GM21576 (cell line): ENCODE results near the gene ANKRD27.
A peak's percentile ranks its signal among the peaks of the same experiment; 100 is the strongest.

Source experiments
- ATAC-seq: cut with Tn5 transposase; IDR thresholded peaks from one replicate; pipeline ENCODE4 v1.9.1; 2021; ENCODE audit warnings: mild to moderate bottlenecking, moderate library complexity; ENCODE audit not compliant: unreplicated experiment

The ANKRD27 gene

DNA sequence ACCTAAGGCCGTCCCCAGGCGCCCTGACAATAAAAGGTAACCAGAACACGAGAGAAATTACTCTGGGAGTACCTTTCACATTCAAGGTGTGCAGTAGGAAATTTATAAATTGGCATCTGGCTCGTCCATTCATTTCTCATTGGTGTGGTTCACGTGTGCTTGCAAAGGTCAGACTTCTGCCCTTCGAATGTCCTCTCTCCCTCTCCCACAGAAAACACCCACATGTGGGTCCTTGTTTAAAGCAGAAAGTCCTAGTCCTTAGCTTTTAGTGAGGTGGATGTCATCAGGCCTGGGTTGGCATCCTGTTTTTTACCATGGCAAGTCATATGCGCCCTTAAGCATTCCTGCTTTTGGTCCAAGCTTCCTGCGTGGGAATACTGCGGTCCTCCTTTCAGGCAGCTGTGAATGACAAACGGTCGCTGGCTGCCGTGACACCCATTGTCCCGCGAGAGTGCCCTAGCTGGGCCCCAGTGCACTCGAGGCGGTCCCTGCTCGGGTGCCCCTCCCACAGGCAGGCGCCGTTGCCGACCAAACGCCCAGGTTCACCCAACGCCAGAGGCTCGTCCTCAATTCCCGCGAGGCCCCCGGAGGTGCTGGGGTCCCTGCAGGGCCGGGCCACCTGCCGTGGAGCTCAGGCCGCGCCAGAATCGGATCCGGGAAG is 16.4 kb upstream of the ANKRD27 start, which contains the start of gene NUDT19:
TSS of gene NUDT19 (plus strand) at position 531 of the 661 bp plus-strand sequence. CDS start 140 bp downstream, outside the sequence.
- peak; percentile 82 for ATAC-seq

DNA sequence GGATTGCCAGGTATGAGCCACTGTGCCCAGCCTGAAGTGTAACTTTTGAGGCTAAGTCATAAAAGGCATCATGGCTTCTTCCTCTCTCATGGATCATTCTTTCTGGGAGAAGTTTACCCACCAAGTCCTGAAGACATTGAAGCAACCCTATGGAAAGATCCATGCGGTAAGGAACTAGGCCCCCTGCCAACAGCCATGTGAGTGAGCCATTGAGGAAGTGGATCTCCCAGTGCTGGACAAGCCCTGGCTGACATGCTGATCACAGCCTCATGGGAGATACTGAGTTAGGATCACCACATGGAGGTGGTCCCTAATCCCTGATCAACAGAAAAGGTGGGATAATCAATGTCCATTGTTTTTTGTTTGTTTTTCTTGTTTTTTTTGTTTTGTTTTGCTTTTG is 13.3 kb upstream of the ANKRD27 start:
- no peak for ATAC-seq

DNA sequence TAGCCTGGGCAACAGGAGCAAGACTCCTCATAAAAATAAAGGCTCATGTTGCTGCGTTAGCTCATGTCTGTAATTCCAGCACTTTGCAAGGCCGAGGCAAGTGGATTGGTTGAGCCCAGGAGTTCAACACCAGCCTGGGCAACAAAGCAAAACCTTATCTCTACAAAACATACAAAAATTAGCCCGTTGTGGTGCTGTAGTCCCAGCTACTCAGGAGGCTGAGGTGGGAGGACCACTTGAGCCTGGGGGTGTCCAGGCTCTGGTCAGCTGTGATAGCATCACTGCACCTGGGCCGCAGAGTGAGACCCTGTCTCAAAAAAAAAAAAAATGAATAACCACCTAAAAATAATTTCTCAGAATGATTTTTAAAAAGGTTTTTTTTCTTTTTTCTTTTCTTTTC is 12.7 kb upstream of the ANKRD27 start:
- no peak for ATAC-seq

DNA sequence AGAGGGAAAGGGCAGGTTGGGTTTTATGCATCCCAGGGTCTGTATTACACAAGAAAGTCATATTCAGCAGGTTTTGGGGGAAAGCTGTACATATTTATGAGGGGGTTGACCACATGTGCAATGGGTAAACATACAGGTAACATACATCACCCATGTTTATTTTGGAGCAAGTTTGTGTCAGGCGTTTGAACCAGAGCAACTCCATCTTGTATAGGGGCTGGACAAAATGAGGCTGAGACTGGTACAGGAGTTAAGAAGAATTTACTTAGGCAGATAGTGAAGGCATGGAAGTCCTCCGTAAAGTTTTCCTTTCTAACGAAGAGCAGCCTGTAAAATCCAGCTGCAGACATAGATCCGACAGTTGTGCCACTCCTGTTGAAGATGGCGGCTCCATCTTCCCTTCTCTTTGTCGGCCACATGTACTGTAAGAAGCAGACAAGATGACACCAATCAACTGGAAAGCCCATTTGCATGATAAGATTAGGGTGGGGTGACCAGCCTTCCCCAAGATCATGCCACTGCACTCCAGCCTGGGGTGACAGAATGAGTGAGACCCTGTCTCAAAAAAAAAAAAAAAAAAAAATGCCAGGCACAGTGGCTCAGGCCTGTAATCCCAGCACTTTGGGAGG is 12.0 kb upstream of the ANKRD27 start:
- no peak for ATAC-seq

- no peak for ATAC-seq
Observed at GRCh38 chr19:32682317-32682716, 7.3 kb upstream of the ANKRD27 start.

- no peak for ATAC-seq
Observed at GRCh38 chr19:32680986-32681385, 6.0 kb upstream of the ANKRD27 start.

DNA sequence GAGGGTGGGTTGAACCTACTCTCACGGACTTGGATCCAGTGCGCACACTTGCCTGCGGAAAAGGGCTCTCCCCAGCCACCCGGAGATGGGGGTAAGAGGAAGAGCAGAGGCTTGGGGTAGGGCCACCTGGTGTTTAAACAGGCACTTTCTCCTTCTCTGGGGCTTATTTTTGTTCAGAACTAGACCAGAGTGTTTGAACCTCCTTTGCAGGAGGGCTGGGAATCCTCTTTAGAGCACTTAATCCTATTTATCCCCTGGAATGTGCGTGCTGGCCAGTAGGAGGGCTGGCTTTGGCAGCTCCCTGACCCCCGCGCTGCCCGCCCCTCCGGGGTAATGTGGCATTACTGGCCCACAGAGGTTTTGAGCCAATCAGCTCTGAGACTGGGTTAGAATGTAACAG is 2.7 kb upstream of the ANKRD27 start:
- no peak for ATAC-seq

DNA sequence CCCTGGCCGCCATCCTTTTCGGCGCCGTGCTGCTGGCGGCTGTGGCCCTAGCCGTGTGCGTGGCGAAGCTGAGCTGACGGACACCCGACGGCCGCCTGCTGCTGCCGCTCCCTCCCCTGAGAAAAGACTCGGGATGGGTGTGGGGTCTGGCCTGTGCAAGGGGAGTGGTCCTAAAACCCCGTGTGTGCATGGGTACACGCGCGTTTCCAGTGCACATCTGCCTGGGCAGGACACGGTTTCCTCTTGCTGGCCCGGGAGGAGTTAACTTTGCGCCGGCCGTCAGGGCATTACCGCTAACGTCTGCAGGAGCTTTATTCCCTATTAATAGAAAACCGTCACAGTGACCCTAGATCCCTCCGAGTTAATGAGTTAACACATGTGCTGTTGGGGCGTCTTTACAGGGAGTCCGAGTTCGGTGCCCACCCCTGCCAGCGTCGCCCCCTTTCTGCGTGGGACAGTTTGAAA is 1.9 kb upstream of the ANKRD27 start:
- no peak for ATAC-seq

DNA sequence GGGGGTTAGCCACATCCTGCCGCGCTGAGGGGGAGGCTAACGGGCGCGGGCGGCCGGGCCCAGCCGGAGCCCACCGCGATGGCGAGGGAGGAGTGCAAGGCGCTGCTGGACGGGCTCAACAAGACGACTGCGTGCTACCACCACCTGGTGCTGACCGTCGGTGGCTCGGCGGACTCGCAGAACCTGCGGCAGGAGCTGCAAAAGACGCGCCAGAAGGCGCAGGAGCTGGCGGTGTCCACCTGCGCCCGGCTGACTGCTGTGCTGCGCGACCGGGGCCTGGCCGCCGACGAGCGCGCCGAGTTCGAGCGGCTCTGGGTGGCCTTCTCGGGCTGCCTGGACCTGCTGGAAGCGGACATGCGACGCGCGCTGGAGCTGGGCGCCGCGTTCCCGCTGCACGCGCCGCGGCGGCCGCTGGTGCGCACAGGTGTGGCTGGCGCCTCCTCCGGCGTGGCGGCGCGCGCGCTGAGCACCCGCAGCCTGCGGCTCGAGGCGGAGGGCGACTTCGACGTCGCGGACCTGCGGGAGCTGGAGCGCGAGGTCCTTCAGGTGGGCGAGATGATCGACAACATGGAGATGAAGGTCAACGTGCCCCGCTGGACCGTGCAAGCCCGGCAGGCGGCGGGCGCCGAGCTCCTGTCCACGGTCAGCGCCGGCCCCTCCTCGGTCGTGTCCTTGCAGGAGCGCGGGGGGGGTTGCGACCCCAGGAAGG is 1.4 kb upstream of the ANKRD27 start:
- no peak for ATAC-seq

DNA sequence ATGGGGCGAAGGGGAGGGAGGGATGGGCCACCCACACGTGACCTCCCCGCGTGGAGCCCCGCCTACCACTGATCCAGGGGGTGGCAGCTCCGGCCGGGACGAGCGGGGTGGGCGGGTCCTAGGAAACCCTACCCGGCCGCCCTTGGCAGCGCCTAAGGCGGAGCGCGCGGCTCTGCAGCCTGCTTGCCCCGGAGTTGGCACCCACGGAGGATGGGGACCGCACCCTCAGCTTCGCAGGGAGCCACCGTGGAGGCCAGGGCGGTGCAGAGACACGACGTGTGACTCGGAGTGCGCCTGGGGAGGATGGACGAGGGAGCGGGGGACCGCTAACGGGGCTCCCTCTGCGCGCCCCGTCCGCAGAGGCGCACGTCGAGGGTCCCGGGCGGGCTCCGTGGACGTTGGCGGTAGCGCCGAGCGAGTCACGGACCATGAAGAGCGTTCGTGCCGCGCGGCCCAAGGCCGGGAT is 773 bp upstream of the ANKRD27 start, which contains the start of gene RGS9BP:
TSS of gene RGS9BP (plus strand) at position 129 of the 466 bp plus-strand sequence. CDS start 416 bp downstream, outside the sequence.
- no peak for ATAC-seq

- ATAC-seq, result no peak
Observed at GRCh38 chr19:32674153-32674930, 638 bp downstream of the ANKRD27 start.

DNA sequence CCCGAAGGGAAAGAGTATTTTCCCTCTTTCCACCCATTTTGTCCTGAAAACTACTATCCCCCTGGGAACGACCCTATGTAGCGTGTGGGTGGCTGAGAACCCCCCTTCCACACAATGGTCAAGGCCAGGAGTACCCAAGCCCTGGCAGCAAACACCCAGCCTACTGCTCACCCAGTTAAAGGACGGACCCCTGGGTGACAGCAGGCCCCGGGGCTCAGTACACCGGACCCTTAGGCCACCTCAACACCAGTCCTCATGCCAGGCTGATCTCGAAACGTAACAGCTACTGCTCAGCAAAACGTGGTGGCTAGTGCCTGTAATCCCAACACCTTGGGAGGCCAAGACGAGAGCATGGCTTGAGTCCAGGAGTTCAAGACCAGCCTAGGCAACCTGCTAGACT is 1.4 kb downstream of the ANKRD27 start:
- ATAC-seq, result no peak

GRCh38 chr19:32672841-32673240 is 2.1 kb downstream of the ANKRD27 start:
- ATAC-seq, result no peak

DNA sequence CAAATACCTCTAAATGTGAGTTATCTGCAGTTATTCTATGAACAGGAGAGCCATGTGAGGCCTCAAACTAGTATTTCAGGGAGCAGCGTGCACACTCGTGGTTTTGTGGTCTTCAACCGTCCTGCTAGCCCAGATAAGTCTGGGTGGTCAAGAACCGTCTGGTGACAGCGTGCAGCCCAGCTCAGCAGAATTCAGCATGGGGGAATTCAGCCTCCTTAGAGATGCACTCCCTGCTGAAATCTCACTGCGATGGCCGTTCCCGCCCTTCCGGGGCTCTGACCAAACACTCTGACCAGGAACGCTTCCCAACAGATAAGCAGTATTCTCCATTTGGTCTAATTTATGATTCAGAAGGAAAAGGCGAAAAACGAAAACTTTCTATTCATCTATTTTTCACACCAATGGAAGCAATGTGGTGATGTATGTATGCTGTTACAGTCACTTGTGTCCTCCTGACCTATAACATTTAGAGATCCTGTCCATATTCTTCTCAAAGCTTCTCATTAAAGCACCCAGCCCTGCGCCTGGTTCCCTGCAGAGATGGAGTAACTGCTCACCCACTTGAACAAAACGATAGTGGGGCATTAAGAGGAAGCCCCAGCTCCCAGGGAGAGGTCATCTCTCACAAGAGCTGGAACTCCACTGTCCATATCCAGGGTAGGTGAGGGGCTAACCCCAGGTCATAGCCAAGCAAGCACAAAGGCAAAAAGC is 2.9 kb downstream of the ANKRD27 start:
- no peak for ATAC-seq

DNA sequence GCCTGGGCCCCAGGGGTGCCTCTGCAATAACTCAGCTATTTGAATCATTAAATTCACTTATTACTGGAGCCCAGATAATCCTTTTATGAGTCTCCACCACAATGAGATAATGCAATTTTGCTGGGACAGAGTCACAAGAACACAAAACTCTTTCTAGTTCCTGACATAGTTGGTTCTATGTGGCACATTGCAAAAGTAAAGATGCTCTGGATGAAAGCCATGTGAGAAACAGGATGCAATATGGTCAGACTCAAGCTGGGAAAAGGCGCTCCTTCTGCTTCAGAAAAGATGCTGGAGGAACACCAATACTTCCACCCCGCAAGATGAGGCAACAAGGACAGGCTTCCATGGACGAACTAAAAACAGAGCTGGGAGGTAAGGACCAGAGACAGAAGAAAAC is 5.7 kb downstream of the ANKRD27 start:
- ATAC-seq, result no peak

GRCh38 chr19:32666084-32666483 is 8.9 kb downstream of the ANKRD27 start:
- no peak for ATAC-seq

DNA sequence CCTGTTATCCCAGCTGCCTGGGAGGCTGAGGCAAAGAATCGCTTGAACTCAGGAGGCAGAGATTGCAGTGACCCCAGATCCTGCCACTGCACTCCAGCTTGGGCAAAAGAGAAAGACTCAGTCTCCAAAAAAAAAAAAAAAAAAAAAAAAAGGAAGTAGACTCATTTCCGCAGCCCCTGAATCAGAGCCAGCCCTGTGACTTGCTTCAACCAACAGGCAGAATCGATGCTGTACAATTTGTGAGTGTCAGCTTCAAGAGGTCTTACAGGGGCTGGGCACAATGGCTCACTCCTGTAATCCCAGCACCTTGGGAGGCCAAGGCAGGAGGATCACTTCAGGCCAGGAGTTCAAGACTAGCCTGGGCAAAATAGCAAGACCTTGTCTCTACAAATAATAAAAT is 12.8 kb downstream of the ANKRD27 start:
- no peak for ATAC-seq

DNA sequence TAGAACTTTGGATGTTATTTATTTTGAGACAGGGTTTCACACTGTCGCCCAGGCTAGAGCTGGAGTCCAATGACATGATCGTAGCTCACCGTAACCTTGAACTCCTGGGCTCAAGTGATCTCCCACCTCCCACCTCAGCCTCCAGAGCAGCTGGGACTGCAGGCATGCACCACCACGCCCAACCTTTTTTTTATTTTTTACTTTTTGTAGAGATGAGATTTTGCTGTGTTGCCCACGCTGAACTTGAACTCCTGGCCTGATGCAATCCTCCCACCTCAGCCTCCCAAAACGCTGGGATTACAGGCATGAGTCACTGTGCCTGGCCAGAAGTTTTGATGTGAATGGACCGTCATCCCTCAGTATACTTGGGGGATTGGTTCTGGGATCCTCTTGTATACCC is 13.7 kb downstream of the ANKRD27 start:
- no peak for ATAC-seq

- ATAC-seq, result no peak
Observed at GRCh38 chr19:32658527-32658926, 16.5 kb downstream of the ANKRD27 start.

- no peak for ATAC-seq
Observed at GRCh38 chr19:32658075-32658474, 16.9 kb downstream of the ANKRD27 start.
